Measurements from ENCODE around the gene NKAIN4. TPM values are rescaled to one million over a fixed set of nuclear protein-coding genes. Genes with fewer than 3 reads are reported as not detected.

The NKAIN4 gene
- 14.2 TPM for total RNA-seq

- DNase-seq, result no peak
Observed at GRCh38 chr20:63254232-63254605, at the start of gene NKAIN4. TSS of gene NKAIN4 (minus strand) at chr20:63254463. CDS start at chr20:63254450, 13 bp downstream.

DNA sequence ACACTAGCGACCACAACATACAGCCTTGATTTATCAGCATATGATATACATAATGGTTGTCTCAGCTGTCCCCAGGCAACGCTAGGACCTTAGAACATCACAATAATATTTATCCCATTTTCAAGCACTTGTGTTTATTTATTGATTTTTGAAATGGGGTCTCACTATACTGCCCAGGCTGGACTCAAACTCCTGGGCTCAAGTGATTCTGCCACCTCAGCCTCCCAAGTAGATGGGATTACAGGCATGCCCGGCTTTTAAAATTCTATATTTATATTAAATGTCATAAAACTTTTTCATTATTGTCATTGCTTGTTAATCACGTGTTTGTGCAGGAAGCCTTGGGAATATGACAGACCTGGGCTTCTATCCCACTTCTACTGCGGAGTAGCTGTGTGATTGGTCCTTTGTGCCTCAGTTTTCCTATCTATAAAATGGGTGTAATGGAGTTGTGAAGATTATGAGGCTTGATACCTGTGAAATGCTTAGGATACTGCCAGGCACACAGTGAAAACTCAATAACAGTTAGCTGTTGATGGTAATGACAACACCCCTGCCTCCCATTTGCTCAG, 48.9 kb upstream of the NKAIN4 start:
- DNase-seq, result no peak

GRCh38 chr20:63301671-63302070, 47.4 kb upstream of the NKAIN4 start:
- no peak for DNase-seq

- no peak for DNase-seq
Observed at GRCh38 chr20:63298731-63299312, 44.6 kb upstream of the NKAIN4 start.

- DNase-seq, result no peak
Observed at GRCh38 chr20:63297796-63298572, 43.7 kb upstream of the NKAIN4 start.

DNA sequence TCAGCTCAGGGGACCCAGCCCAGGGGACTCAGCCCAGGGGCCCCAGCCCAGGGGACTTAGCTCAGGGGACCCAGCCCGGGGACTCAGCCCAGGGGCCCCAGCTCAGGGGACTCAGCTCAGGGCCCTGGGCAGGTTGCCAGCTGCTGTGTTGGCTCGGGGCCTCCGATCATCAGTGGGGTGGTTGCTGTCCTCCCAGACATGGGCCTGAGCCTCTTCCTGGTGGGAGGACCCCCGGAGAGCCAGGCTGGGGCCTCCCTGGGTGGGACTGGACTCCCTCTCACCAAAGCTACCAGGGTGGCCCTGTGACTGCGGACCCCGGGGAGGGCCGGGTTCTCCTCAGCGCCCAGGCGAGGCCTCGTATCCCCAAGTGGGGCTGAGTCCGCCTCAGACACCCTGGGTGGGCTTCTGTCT, 43.1 kb upstream of the NKAIN4 start:
- DNase-seq, result no peak

DNA sequence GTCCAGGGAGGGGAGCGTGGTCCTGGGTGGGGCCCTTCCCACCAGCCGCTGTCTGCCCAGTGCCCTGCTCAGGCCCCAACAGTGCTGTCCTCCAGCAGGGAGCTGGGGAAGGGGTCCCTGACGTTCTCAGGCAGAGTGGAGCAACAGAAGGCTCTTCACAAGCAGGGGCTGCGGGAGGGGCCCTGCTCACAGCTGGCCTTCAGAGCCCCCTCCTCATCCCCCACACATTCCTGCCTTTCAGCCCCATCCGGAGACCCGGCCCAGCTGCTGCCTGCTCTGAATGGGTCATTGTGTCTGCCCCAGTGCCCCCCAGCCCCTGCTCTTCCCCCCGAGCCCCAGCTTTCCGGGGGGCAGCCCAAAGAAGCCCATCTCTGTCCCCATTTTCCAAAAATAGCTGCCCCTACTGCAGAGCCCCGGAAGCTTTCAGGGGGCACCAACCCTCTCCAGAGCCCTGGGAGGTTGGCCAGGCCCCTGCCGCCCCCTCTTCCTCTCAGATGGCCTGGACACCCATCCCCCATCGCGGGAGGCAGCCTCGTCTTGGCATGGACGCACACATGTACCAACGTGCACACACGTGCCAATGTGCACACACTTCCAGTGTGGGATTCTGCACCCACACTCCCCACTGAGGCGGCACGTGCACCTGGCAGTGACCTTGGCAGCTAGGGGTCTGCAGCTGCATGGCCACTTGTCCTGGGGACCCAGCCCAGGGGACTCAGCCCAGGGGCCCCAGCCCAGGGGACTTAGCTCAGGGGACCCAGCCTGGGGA, 42.5 kb upstream of the NKAIN4 start:
- DNase-seq, result no peak

DNA sequence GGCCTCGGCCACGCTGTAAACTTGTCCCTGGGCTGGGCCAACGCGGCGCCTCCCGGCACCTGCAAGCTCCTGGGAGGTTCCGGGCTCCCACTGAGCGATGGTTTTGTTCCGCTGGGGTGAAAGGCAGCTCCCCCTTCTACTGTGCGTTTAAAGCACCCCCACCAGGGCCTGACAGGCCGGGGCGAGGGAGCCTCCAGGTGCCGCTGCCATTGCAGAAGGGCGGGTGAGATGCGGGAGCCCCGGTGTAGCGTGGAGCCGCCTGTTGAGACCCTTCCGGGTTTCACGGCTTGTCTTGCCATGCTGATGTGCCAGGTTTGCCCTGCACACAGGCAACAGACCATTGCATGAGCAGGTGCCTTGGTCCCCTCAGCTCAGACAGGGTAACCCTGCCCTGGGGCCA, 41.6 kb upstream of the NKAIN4 start:
- DNase-seq, result no peak

GRCh38 chr20:63295422-63295821, 41.2 kb upstream of the NKAIN4 start:
- no peak for DNase-seq

- DNase-seq, result no peak
Observed at GRCh38 chr20:63295018-63295417, 40.8 kb upstream of the NKAIN4 start.

GRCh38 chr20:63294536-63294900, 40.3 kb upstream of the NKAIN4 start:
- DNase-seq, result no peak

- no peak for DNase-seq
Observed at GRCh38 chr20:63293871-63294535, 39.7 kb upstream of the NKAIN4 start.

- no peak for DNase-seq
Observed at GRCh38 chr20:63293456-63293855, 39.2 kb upstream of the NKAIN4 start.

DNA sequence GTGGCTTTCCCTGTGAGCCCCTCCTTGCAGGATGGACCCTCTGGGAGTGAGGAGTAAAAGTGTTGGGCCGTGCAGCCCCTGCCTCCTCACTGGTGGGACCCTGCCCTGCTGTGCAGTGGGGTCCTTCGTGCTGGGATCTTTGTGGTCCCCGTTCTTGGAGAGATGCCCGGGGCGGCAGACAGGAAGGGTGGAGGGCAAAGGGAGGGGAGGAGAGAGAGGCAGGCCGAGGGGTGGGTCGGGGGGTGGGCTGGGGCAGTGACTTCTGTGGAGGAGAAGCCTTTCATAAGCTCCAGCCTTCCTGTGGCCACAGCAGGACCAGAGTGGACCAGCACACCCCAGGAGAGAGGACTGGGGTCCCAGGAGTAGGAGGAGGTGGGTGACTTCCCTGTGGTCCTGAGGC, 38.6 kb upstream of the NKAIN4 start, which contains the start of gene COL20A1:
Gene COL20A1 (plus strand): TSS at position 283 of the 400 bp plus-strand sequence. CDS start 1,922 bp downstream, outside the sequence.
- no peak for DNase-seq

DNA sequence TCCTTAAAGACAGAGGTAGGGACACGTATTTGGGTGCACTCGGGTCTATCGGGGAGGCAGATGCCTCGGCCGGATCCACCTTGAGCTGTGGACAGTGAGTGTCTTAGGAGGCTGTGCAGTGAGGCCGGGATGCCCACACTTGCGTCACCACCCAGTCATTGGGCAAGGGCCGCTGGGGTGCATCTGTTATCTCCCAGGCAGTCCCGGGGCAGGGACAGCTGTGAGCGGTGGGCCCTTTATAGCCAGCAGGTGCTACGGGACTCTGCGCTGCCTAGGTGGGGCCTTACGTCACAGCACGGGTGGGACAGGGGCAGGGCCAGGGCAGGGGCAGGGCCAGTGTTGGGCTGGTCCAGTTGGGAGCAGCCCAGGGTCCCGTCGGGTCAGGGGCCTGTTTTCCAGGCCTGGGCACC, 38.0 kb upstream of the NKAIN4 start:
- DNase-seq, result no peak

DNA sequence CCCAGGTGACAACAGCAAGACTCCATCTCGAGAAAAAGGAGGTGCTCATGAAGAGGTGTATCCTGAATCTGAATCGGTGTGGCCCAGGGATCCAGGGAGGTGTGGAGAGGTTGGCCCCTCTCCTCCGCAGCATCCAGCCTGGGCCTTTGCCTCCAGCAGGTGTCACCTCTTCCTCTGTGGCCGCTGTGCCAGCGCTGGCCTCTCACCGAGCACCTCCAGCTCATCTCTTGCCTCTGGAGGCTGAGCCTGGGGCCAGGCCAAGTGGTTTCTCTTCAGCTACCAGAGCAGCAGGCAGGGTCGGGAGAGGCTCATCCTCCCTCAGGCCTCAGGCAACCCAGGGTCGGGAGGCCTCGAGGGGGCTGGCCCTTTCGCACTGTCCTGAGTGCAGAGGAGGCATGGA, 37.5 kb upstream of the NKAIN4 start:
- no peak for DNase-seq

DNA sequence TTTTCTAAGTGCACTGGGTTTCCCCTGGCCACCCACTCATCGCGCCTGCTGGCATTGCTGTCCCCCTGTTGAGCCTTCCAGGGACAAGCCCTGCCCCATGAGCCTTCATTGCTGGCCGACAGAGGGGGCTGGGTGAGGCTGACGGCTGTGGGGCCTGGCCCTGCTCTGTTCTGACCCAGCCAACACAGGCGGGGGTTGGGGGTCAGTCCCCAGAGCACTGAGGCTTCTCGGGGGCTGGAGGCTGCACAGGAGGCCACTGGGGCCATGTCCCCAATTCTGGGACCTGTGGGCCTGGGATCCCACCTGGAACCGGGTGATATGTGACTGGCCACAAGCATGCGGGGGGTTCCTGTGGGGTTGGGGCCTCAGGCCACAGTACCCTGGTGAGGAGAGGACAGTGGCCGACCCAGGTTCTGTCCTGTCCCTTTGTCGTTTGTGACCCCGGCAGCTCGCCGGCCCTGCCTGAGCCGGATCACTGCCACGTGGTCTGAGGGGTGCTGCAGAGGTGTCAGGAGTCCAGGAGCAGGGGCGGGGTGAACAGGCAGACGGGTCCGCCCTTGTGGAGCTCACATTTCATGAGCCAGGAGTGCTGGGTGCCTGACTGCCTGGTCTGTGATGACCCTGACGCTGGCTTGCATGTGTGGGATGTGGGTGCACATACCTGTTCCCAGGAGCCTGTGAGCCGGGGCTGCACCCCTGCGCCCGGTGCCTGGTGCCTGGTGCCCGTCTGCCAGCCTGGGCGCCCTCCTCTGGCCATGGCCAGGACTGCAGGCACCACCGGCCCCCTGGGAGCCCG, 36.6 kb upstream of the NKAIN4 start:
- no peak for DNase-seq

GRCh38 chr20:63290136-63290676, 35.9 kb upstream of the NKAIN4 start:
- no peak for DNase-seq

GRCh38 chr20:63289311-63290135, 35.3 kb upstream of the NKAIN4 start:
- DNase-seq, result no peak

- DNase-seq, result no peak
Observed at GRCh38 chr20:63288581-63289251, 34.5 kb upstream of the NKAIN4 start.
